Neural cell (in vitro differentiated cells): Measurements from ENCODE around the gene PPP1R13B. TPM values are rescaled to one million over a fixed set of nuclear protein-coding genes. Genes with fewer than 3 reads are reported as not detected.
"Not testable (repeated sequence)": the region's sequence is repeated elsewhere in the genome, so short reads cannot be mapped to it uniquely, and the experiment has no call there.

ENCODE experiments used
- H2AFZ ChIP-seq: fragments of 200-600, 300-800 bp; sonication (generic), shearing (Covaris generic); 2 replicates; pipeline ENCODE4 v1.6.0; 2014; ENCODE audit warnings: low read depth, mild to moderate bottlenecking, antibody characterized with exemption, low read length, moderate library complexity
- H3F3A ChIP-seq: fragments of 200-600 bp; shearing (Covaris generic); 2 replicates; pipeline ENCODE4 v1.6.1; 2016; ENCODE audit warnings: mild to moderate bottlenecking, moderate library complexity, mixed read lengths, antibody characterized with exemption, low read length; ENCODE audit not compliant: insufficient read depth, poor library complexity, severe bottlenecking
- H3K27ac ChIP-seq: fragments of 200-600, 300-800 bp; sonication (generic), shearing (Covaris generic); 2 replicates; pipeline ENCODE4 v1.5.1; 2014; ENCODE audit warnings: mild to moderate bottlenecking, low read length, moderate library complexity
- H3K27me3 ChIP-seq: fragments of 300-800, 200-600 bp; sonication (generic), shearing (Covaris generic); 2 replicates; pipeline ENCODE4 v1.6.0; 2014; ENCODE audit warnings: mild to moderate bottlenecking, low read depth, low read length, moderate library complexity; ENCODE audit not compliant: insufficient read depth
- H3K36me3 ChIP-seq: fragments of 300-800, 200-600 bp; sonication (generic), shearing (Covaris generic); 2 replicates; pipeline ENCODE4 v1.5.1; 2014; ENCODE audit warnings: mild to moderate bottlenecking, antibody characterized with exemption, low read length, moderate library complexity; ENCODE audit not compliant: insufficient read depth
- H3K4me2 ChIP-seq: fragments of 300-800, 200-600 bp; sonication (generic), shearing (Covaris generic); 2 replicates; pipeline ENCODE4 v1.6.0; 2014; ENCODE audit warnings: mild to moderate bottlenecking, low read length
- H3K4me3 ChIP-seq: fragments of 300-800, 200-600 bp; sonication (generic), shearing (Covaris generic); 2 replicates; pipeline ENCODE4 v1.5.1; 2014; ENCODE audit warnings: mild to moderate bottlenecking, low read length, moderate library complexity
- H3K79me2 ChIP-seq: fragments of 200-600 bp; shearing (Covaris generic); replicated peaks from 2 replicates; pipeline ENCODE4 v1.6.0; 2014; ENCODE audit warnings: mild to moderate bottlenecking, low read length, moderate library complexity; ENCODE audit not compliant: insufficient read depth
- H3K9ac ChIP-seq: fragments of 300-800, 200-600 bp; sonication (generic), shearing (Covaris generic); 2 replicates; pipeline ENCODE4 v1.6.1; 2016; ENCODE audit warnings: mild to moderate bottlenecking, low read length, mixed read lengths
- H3K9me2 ChIP-seq: fragments of 200-600 bp; shearing (Covaris generic); 2 replicates; pipeline ENCODE4 v1.6.1; 2016; ENCODE audit warnings: mild to moderate bottlenecking, low read length, mixed read lengths; ENCODE audit not compliant: insufficient read depth
- H3K9me3 ChIP-seq: fragments of 200-600, 300-800 bp; sonication (generic), shearing (Covaris generic); 2 replicates; pipeline ENCODE4 v1.6.1; 2016; ENCODE audit warnings: mild to moderate bottlenecking, mixed run types, low read length, moderate library complexity, mixed read lengths
- H4K20me1 ChIP-seq: fragments of 200-600 bp; shearing (Covaris generic); 2 replicates; pipeline ENCODE4 v1.6.1; 2016; ENCODE audit warnings: mild to moderate bottlenecking, mixed run types; ENCODE audit not compliant: insufficient read depth
- CTCF ChIP-seq: fragments of 450-650 bp; IDR thresholded peaks from 2 replicates; pipeline ENCODE4 v1.5.1; 2014; ENCODE audit warnings: antibody characterized with exemption, mild to moderate bottlenecking, moderate library complexity; ENCODE audit not compliant: poor library complexity, severe bottlenecking
- EP300 ChIP-seq: fragments of 450-650 bp; conservative IDR thresholded peaks from 2 replicates; pipeline ENCODE4 v1.6.1; 2014; ENCODE audit warnings: antibody characterized with exemption, mild to moderate bottlenecking, moderate library complexity; ENCODE audit not compliant: poor library complexity, severe bottlenecking
- EZH2 ChIP-seq: fragments of 200-600, 300-800 bp; shearing (Covaris generic), sonication (generic); IDR thresholded peaks from 2 replicates; pipeline ENCODE4 v1.6.1; 2014; ENCODE audit warnings: antibody characterized with exemption, low read length, borderline replicate concordance, mild to moderate bottlenecking; ENCODE audit not compliant: insufficient read depth, poor library complexity, severe bottlenecking
- MXI1 ChIP-seq: fragments of 450-650 bp; conservative IDR thresholded peaks from 2 replicates; pipeline ENCODE4 v1.6.1; 2014; ENCODE audit warnings: antibody characterized with exemption, mild to moderate bottlenecking; ENCODE audit not compliant: poor library complexity, severe bottlenecking
- POLR2AphosphoS5 ChIP-seq: IDR thresholded peaks from 2 replicates; pipeline ENCODE4 v1.6.1; 2012
- RAD21 ChIP-seq: fragments of 450-650 bp; conservative IDR thresholded peaks from 2 replicates; pipeline ENCODE4 v1.6.1; 2014; ENCODE audit warnings: antibody characterized with exemption, mild to moderate bottlenecking, moderate library complexity
- REST ChIP-seq: IDR thresholded peaks from 2 replicates; pipeline ENCODE4 v1.6.1; 2012; ENCODE audit warnings: borderline replicate concordance
- SMC3 ChIP-seq: fragments of 450-650 bp; conservative IDR thresholded peaks from 2 replicates; pipeline ENCODE4 v1.6.1; 2014; ENCODE audit warnings: antibody characterized with exemption, mild to moderate bottlenecking, moderate library complexity; ENCODE audit not compliant: poor library complexity
- TAF1 ChIP-seq: IDR thresholded peaks from 2 replicates; pipeline ENCODE4 v1.6.1; 2012; ENCODE audit warnings: low read depth
- polyA plus RNA-seq: library from polyadenylated mRNA; depleted of rRNA; stranded (reverse); fragments of >200 nt; gene quantifications from 2 replicates; pipeline ENCODE4 v1.2.3, GENCODE V29; 2014

The PPP1R13B gene
- polyA plus RNA-seq, 1 donor from 2014 or later, result 8.2 TPM

- no peak overlapping the region for H3K4me2 ChIP-seq
- peaks cover 3% of the 10 kb centered on the region for H4K20me1 ChIP-seq
- H3K9me2 ChIP-seq, result no peaks in the 10 kb centered on the region
- H3K27ac ChIP-seq, result no peak overlapping the region
- H3K9me3 ChIP-seq, result no peaks in the 10 kb centered on the region
- no peak overlapping the region for H2AFZ ChIP-seq
- H3F3A ChIP-seq, result no peaks in the 10 kb centered on the region
- H3K4me3 ChIP-seq, result no peak overlapping the region
- H3K9ac ChIP-seq, result no peak overlapping the region
- TF ChIP-seq POLR2AphosphoS5 (no peak), MXI1 (no peak), SMC3 (no peak), EZH2 (no peak), TAF1 (no peak), REST (no peak), CTCF (no peak), EP300 (no peak), RAD21 (no peak)
- H3K79me2 ChIP-seq, result peaks cover 3% of the 10 kb centered on the region
- peaks cover 7% of the 10 kb centered on the region for H3K36me3 ChIP-seq
- H3K27me3 ChIP-seq, result no peaks in the 10 kb centered on the region
These were observed 155.2 kb downstream of the PPP1R13B start for GRCh38 chr14:103692159-103692558.

GRCh38 chr14:103691655-103692054 is 155.7 kb downstream of the PPP1R13B start:
- H3K9me2 ChIP-seq, H3F3A ChIP-seq, H3K27me3 ChIP-seq, H3K36me3 ChIP-seq, H3K79me2 ChIP-seq, H3K9me3 ChIP-seq, H3K4me2 ChIP-seq, H3K4me3 ChIP-seq, H4K20me1 ChIP-seq, H3K27ac ChIP-seq, H2AFZ ChIP-seq, H3K9ac ChIP-seq: not testable (repeated sequence)

- H3K9ac ChIP-seq, result no peak overlapping the region
- no peaks in the 10 kb centered on the region for H3F3A ChIP-seq
- no peaks in the 10 kb centered on the region for H3K9me2 ChIP-seq
- H3K27me3 ChIP-seq, result no peaks in the 10 kb centered on the region
- TF ChIP-seq EZH2 (no peak), POLR2AphosphoS5 (no peak), REST (no peak)
- H3K4me2 ChIP-seq, result no peak overlapping the region
- H3K36me3 ChIP-seq, result peaks cover 7% of the 10 kb centered on the region
- no peak overlapping the region for H2AFZ ChIP-seq
- no peak overlapping the region for H3K4me3 ChIP-seq
- H3K79me2 ChIP-seq, result peaks cover 3% of the 10 kb centered on the region
- no peak overlapping the region for H3K27ac ChIP-seq
- H4K20me1 ChIP-seq, result peaks cover 3% of the 10 kb centered on the region
- no peaks in the 10 kb centered on the region for H3K9me3 ChIP-seq
These were observed 157.0 kb downstream of the PPP1R13B start for GRCh38 chr14:103690332-103690731.
